Measurements from ENCODE around the gene SLC17A9. TPM values are rescaled to one million over a fixed set of nuclear protein-coding genes. Genes with fewer than 3 reads are reported as not detected.
A peak's percentile ranks its signal among the peaks of the same experiment; 100 is the strongest.

SLC17A9 gene
- total and polyA plus RNA-seq, 2 experiments from 2014 or later, result 11.1 to 23.2 TPM

DNA sequence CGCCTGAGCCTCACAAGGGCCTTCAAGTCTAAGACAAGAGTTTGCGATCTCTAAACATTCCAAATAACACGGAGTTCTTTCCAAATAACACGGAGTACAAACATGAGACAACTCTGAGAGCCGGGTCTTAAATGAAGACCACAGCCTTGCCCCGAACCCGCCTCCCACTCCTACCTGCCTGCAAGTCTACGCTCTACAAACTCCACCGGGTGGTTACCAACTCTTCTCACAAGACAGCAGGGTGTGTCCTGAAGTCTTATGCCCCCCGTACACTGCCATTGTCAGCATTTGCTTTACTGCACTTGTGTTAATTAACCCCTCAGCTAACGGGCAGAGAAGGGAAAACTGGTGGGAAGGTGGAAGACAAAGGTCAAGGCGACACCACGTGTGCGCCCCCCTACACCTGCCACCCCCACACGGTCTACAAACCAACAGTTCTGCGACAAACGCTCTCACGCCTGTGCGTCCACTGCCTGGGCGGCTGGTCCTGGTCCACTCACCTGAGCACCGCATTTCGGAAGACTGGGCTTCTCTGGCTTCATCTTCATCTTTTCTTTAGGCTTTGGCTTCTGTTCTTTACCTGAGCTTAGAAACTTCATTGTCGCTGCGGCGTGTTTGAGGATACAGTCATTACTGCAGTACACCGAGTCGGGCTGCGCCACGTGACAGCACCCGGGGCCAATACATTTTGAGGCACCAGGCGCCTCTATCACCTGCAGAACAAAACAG lies 45.7 kb upstream of the SLC17A9 start:
- Histone ChIP-seq H2AFZ (no peak overlapping the region), H3K36me3 (ENCODE audit: low read depth) (peaks cover 61% of the 10 kb centered on the region), H4K20me1 (ENCODE audit: insufficient read depth) (peaks cover 2% of the 10 kb centered on the region; the same call in 1 of the 2 replicates), H3K9ac (no peak overlapping the region), H3F3A (ENCODE audit: insufficient read depth) (peaks cover 9% of the 10 kb centered on the region), H3K4me2 (ENCODE audit: unreplicated experiment) (no peak overlapping the region), H3K4me3 (no peak overlapping the region), H3K9me2 (ENCODE audit: insufficient read depth) (no peaks in the 10 kb centered on the region), H3K27me3 (replicated peaks; ENCODE audit: insufficient read depth) (no peaks in the 10 kb centered on the region), H3K79me2 (ENCODE audit: insufficient read depth) (peaks cover 85% of the 10 kb centered on the region), H3K27ac (no peak overlapping the region), H3K4me1 (ENCODE audit: insufficient read depth) (no peaks in the 10 kb centered on the region), H3K9me3 (ENCODE audit: low read depth) (no peaks in the 10 kb centered on the region)
- TF ChIP-seq EZH2 (IDR thresholded peaks at IDR 0.05; ENCODE audit: insufficient read depth, poor library complexity, severe bottlenecking) (no peak), EZH2phosphoT487 (IDR thresholded peaks at IDR 0.05; ENCODE audit: insufficient read depth, low read depth) (no peak)
- WGBS, 2 experiments (ENCODE audit: low coverage in 1 of 2, low lambda C conversion rate in 2 of 2, missing lambda C conversion rate in 2 of 2), result 92 to 93% methylated on average over 31 of the region's 31 CpGs
- DNase-seq, result no peak
- in situ Hi-C loops (cut with MboI), result no loop called here

GRCh38 chr20:62907384-62908317 lies 44.9 kb upstream of the SLC17A9 start:
- Histone ChIP-seq H3K9me3 (ENCODE audit: low read depth) (no peaks in the 10 kb centered on the region), H3K79me2 (ENCODE audit: insufficient read depth) (peaks cover 94% of the 10 kb centered on the region), H3K27me3 (replicated peaks; ENCODE audit: insufficient read depth) (no peaks in the 10 kb centered on the region), H2AFZ (no peak overlapping the region), H3K4me1 (ENCODE audit: insufficient read depth) (no peaks in the 10 kb centered on the region), H3K4me2 (ENCODE audit: unreplicated experiment) (no peak overlapping the region), H3K36me3 (ENCODE audit: low read depth) (peaks cover 55% of the 10 kb centered on the region), H4K20me1 (ENCODE audit: insufficient read depth) (peaks cover 2% of the 10 kb centered on the region; the same call in 1 of the 2 replicates), H3K9me2 (ENCODE audit: insufficient read depth) (no peaks in the 10 kb centered on the region), H3F3A (ENCODE audit: insufficient read depth) (peaks cover 4% of the 10 kb centered on the region), H3K27ac (no peak overlapping the region), H3K9ac (no peak overlapping the region), H3K4me3 (no peak overlapping the region)
- in situ Hi-C loops (cut with MboI), result no loop called here
- no peak for TF ChIP-seq EZH2phosphoT487 (IDR thresholded peaks at IDR 0.05; ENCODE audit: insufficient read depth, low read depth)
- TF ChIP-seq EZH2 (IDR thresholded peaks at IDR 0.05; ENCODE audit: insufficient read depth, poor library complexity, severe bottlenecking), result no peak
- WGBS, 2 experiments (ENCODE audit: low coverage in 1 of 2, low lambda C conversion rate in 2 of 2, missing lambda C conversion rate in 2 of 2), result 73 to 77% methylated on average over 16 of the region's 16 CpGs
- peak; percentile 22 for DNase-seq

DNA sequence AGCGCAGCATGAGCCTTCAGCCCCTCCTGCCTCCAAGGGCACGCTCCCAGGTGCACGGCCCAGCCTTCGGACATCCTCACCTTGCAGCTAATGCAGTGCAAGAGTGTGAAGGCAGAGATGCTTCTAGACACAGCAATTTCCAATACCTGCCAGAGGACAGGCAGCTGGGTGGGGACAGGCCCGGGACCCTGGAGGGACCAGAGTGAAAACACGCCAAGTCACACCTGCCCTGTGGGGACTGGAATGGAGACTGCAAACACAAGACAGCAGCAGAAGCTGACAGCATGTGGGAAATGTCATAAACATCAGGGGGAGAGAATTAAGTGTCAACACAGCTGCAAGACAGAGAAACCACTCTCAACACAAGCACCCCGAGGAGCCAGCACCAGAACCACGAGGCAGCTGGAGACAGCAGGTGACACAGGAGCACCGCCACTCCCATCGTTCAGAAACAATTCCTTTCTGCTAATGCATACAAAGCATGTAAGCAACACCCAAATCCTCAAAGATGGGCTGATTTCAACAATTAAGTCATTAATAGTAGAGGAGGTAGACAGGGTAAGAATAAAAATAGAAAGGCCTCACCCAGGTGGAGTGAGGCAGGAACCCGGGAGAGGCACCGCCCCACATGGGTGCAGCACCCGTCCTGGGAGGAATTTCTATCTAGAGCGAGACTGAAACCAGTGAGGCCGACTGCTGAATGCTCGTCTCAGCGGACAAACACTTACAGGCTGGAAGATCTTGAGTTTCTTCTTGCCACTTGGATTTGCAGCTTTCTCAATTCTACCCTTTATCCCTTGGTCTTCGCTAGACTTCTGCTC lies 43.3 kb upstream of the SLC17A9 start:
- Histone ChIP-seq H3K79me2 (ENCODE audit: insufficient read depth) (peaks cover 100% of the 10 kb centered on the region), H3K9ac (no peak overlapping the region), H3F3A (ENCODE audit: insufficient read depth) (no peaks in the 10 kb centered on the region; the same call in 1 of the 2 replicates), H3K9me3 (ENCODE audit: low read depth) (no peaks in the 10 kb centered on the region), H3K4me1 (ENCODE audit: insufficient read depth) (no peaks in the 10 kb centered on the region), H3K4me2 (ENCODE audit: unreplicated experiment) (no peak overlapping the region), H3K27ac (no peak overlapping the region), H4K20me1 (ENCODE audit: insufficient read depth) (peaks cover 7% of the 10 kb centered on the region; the same call in 1 of the 2 replicates), H3K27me3 (replicated peaks; ENCODE audit: insufficient read depth) (no peaks in the 10 kb centered on the region), H3K9me2 (ENCODE audit: insufficient read depth) (no peaks in the 10 kb centered on the region), H3K4me3 (no peak overlapping the region), H3K36me3 (ENCODE audit: low read depth) (peaks cover 52% of the 10 kb centered on the region), H2AFZ (no peak overlapping the region)
- no peak for DNase-seq
- 87 to 88% methylated on average over 18 of the region's 18 CpGs for WGBS, 2 experiments (ENCODE audit: low coverage in 1 of 2, low lambda C conversion rate in 2 of 2, missing lambda C conversion rate in 2 of 2)
- no peak for TF ChIP-seq EZH2phosphoT487 (IDR thresholded peaks at IDR 0.05; ENCODE audit: insufficient read depth, low read depth)
- TF ChIP-seq EZH2 (IDR thresholded peaks at IDR 0.05; ENCODE audit: insufficient read depth, poor library complexity, severe bottlenecking), result no peak
- in situ Hi-C loops (cut with MboI), result no loop called here
